ENCODE measurements around the gene RASA3. TPM values are rescaled to one million over a fixed set of nuclear protein-coding genes. Genes with fewer than 3 reads are reported as not detected.

The RASA3 gene
- total RNA-seq, 1 experiment from 2014 or later = 18.6 TPM

DNA sequence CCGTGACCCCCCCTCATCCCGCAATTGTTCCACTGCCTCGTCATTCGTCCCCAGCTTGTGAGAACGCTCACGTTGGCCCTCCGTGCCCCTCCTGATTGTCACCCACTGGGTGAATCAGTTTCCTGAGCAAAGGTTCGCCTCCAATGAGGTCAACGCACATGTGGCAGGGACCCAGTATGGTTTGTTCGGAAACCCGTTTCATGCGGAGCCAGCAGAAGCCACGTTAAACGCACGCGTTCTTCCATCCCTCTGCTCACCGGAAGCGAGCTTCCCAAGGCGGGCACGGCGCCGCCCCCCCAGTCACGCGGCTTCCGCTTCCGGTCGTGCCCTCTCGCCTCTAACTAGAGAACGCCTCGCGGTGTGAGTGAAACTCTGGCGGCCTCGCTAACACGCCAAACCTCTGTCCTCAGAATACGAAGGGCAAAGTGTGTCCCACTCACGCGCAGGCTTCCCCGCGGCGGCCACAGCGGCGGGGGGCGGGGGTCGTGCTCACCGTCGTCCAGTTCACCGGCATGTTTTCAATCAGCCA is 28.7 kb upstream of the RASA3 start:
- Histone ChIP-seq H3K9me2 (ENCODE audit: insufficient read depth) (no peaks in the 10 kb centered on the region), H3K4me2 (ENCODE audit: low read length) (no peak overlapping the region), H3K9ac (ENCODE audit: low read length) (no peak overlapping the region), H3K79me2 (ENCODE audit: insufficient read depth, low read length) (no peaks in the 10 kb centered on the region), H4K20me1 (ENCODE audit: insufficient read depth) (no peaks in the 10 kb centered on the region), H3K4me3 (replicated peaks in 1 of 2; ENCODE audit: low read depth in 1 of 2, low read length in 2 of 2) (no peak overlapping the region), H2AFZ (ENCODE audit: low read depth, low read length, poor library complexity, severe bottlenecking) (no peak overlapping the region), H3K9me3 (ENCODE audit: control insufficient read depth in 1 of 2, insufficient read depth in 1 of 2, low read depth in 1 of 2, low read length in 2 of 2) (no peaks in the 10 kb centered on the region), H3K27me3 (ENCODE audit: insufficient read depth, low read length) (peaks cover 18% of the 10 kb centered on the region; the same call in 1 of the 2 replicates), H3K4me1 (ENCODE audit: control insufficient read depth in 1 of 2, insufficient read depth in 2 of 2, low read length in 2 of 2) (peaks cover 0 to 4% of the 10 kb centered on the region in 2 experiments; a peak in 2 of 4 replicates), H3K27ac (ENCODE audit: low read depth, low read length) (no peak overlapping the region), H3K36me3 (ENCODE audit: control insufficient read depth in 1 of 2, insufficient read depth in 2 of 2, low read length in 2 of 2) (no peaks in the 10 kb centered on the region)
- ChIA-PET RAD21 (ENCODE audit: low non-redundant PET in 1 of 2, low total read pairs in 2 of 2, uncharacterized antibody in 2 of 2, unreplicated experiment in 2 of 2) (no interaction called here), CTCF (no interaction called here), POLR2A (no interaction called here)
- intact Hi-C loops (cut with micrococcal nuclease) = no loop called here
- DNase-seq (ENCODE audit: low read depth, low spot score) (no peak), ATAC-seq (no peak)
- BruUV-seq (replicated peaks) = no TSS peak
- TF ChIP-seq ZNF274 (IDR thresholded peaks at IDR 0.05; ENCODE audit: low read depth, low read length) (no peak), TCF7L2 (IDR thresholded peaks at IDR 0.05; ENCODE audit: borderline replicate concordance, extremely low read depth, insufficient read depth, insufficient read length) (no peak), FOSL1 (IDR thresholded peaks at IDR 0.05; ENCODE audit: low read depth) (no peak), POLR2A (IDR thresholded peaks at IDR 0.05; ENCODE audit: borderline replicate concordance, extremely low read depth, insufficient read depth, insufficient read length) (no peak), YY1 (IDR thresholded peaks at IDR 0.05; ENCODE audit: extremely low read depth, insufficient replicate concordance, low read depth, low read length) (no peak), ZFX (IDR thresholded peaks at IDR 0.05) (no peak), CBX3 (IDR thresholded peaks at IDR 0.05; ENCODE audit: low read depth) (no peak), EZH2 (IDR thresholded peaks at IDR 0.05) (no peak), SIN3A (IDR thresholded peaks at IDR 0.05; ENCODE audit: low read depth) (no peak), SRF (IDR thresholded peaks at IDR 0.05; ENCODE audit: low read depth) (no peak), JUND (IDR thresholded peaks at IDR 0.05) (no peak), ELF1 (IDR thresholded peaks at IDR 0.05; ENCODE audit: borderline replicate concordance, low read depth) (no peak), CEBPB (IDR thresholded peaks at IDR 0.05; ENCODE audit: low read depth) (no peak)
- TF ChIP-seq, protein P1, sequence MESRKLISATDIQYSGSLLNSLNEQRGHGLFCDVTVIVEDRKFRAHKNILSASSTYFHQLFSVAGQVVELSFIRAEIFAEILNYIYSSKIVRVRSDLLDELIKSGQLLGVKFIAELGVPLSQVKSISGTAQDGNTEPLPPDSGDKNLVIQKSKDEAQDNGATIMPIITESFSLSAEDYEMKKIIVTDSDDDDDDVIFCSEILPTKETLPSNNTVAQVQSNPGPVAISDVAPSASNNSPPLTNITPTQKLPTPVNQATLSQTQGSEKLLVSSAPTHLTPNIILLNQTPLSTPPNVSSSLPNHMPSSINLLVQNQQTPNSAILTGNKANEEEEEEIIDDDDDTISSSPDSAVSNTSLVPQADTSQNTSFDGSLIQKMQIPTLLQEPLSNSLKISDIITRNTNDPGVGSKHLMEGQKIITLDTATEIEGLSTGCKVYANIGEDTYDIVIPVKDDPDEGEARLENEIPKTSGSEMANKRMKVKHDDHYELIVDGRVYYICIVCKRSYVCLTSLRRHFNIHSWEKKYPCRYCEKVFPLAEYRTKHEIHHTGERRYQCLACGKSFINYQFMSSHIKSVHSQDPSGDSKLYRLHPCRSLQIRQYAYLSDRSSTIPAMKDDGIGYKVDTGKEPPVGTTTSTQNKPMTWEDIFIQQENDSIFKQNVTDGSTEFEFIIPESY (IDR thresholded peaks at IDR 0.05; ENCODE audit: extremely low read depth, insufficient replicate concordance, low read length) = no peak
- TF ChIP-seq, protein P2, sequence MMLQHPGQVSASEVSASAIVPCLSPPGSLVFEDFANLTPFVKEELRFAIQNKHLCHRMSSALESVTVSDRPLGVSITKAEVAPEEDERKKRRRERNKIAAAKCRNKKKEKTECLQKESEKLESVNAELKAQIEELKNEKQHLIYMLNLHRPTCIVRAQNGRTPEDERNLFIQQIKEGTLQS (IDR thresholded peaks at IDR 0.05) = no peak
- TF ChIP-seq, protein P3, sequence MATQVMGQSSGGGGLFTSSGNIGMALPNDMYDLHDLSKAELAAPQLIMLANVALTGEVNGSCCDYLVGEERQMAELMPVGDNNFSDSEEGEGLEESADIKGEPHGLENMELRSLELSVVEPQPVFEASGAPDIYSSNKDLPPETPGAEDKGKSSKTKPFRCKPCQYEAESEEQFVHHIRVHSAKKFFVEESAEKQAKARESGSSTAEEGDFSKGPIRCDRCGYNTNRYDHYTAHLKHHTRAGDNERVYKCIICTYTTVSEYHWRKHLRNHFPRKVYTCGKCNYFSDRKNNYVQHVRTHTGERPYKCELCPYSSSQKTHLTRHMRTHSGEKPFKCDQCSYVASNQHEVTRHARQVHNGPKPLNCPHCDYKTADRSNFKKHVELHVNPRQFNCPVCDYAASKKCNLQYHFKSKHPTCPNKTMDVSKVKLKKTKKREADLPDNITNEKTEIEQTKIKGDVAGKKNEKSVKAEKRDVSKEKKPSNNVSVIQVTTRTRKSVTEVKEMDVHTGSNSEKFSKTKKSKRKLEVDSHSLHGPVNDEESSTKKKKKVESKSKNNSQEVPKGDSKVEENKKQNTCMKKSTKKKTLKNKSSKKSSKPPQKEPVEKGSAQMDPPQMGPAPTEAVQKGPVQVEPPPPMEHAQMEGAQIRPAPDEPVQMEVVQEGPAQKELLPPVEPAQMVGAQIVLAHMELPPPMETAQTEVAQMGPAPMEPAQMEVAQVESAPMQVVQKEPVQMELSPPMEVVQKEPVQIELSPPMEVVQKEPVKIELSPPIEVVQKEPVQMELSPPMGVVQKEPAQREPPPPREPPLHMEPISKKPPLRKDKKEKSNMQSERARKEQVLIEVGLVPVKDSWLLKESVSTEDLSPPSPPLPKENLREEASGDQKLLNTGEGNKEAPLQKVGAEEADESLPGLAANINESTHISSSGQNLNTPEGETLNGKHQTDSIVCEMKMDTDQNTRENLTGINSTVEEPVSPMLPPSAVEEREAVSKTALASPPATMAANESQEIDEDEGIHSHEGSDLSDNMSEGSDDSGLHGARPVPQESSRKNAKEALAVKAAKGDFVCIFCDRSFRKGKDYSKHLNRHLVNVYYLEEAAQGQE (IDR thresholded peaks at IDR 0.05; ENCODE audit: low read depth) = no peak
- TF ChIP-seq, protein P4, sequence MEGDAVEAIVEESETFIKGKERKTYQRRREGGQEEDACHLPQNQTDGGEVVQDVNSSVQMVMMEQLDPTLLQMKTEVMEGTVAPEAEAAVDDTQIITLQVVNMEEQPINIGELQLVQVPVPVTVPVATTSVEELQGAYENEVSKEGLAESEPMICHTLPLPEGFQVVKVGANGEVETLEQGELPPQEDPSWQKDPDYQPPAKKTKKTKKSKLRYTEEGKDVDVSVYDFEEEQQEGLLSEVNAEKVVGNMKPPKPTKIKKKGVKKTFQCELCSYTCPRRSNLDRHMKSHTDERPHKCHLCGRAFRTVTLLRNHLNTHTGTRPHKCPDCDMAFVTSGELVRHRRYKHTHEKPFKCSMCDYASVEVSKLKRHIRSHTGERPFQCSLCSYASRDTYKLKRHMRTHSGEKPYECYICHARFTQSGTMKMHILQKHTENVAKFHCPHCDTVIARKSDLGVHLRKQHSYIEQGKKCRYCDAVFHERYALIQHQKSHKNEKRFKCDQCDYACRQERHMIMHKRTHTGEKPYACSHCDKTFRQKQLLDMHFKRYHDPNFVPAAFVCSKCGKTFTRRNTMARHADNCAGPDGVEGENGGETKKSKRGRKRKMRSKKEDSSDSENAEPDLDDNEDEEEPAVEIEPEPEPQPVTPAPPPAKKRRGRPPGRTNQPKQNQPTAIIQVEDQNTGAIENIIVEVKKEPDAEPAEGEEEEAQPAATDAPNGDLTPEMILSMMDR (IDR thresholded peaks at IDR 0.05 in 2 of 3, conservative IDR thresholded peaks at IDR 0.05 in 1 of 3; ENCODE audit: borderline replicate concordance in 1 of 3, insufficient read depth in 1 of 3, low read depth in 2 of 3, low read length in 2 of 3) = no peak

Data from HCT116 (cell line).